ENCODE measurements around the gene TMEM88.

GRCh38 chr17:7889166-7889955 is 34.5 kb downstream of the TMEM88 start:
- TF ChIP-seq CTCF (IDR thresholded peaks at IDR 0.05; ENCODE audit: low read depth, low read length, missing input control) (peak; percentile 61), GABPA (IDR thresholded peaks at IDR 0.05 in 1 of 2, conservative IDR thresholded peaks at IDR 0.05 in 1 of 2) (no peak), REST (IDR thresholded peaks at IDR 0.05) (peak; percentile 39), MAX (IDR thresholded peaks at IDR 0.05) (no peak), FOXA1 (IDR thresholded peaks at IDR 0.05) (no peak), HNF4G (IDR thresholded peaks at IDR 0.05) (no peak), RXRA (IDR thresholded peaks at IDR 0.05) (peak; percentile 94 to 95), ZBTB33 (IDR thresholded peaks at IDR 0.05) (peak; percentile 51), TAF1 (conservative IDR thresholded peaks at IDR 0.05) (no peak)

All from liver (tissue), 3 donors.